Vagina (tissue), 2 donors: Measurements from ENCODE around the gene DRP2. TPM values are rescaled to one million over a fixed set of nuclear protein-coding genes. Genes with fewer than 3 reads are reported as not detected.
"Not testable (repeated sequence)": the region's sequence is repeated elsewhere in the genome, so short reads cannot be mapped to it uniquely, and the experiment has no call there.

Experiments
- DNase-seq, 2 donors: peaks; one replicate each; pipeline ENCODE4 v3.0.0-alpha.2; 2017; ENCODE audit errors: extremely low spot score in 2 of 2
- H3K27ac ChIP-seq: fragments of 200-600 bp; sonication (generic); one replicate; pipeline ENCODE4 v1.5.1; 2019
- H3K27me3 ChIP-seq: fragments of 200-600 bp; sonication (generic); one replicate; pipeline ENCODE4 v1.5.1; 2019
- H3K36me3 ChIP-seq, 2 donors: fragments of 200-600 bp; sonication (generic); one replicate each; pipeline ENCODE4 v1.5.1; 2017 to 2019
- H3K4me1 ChIP-seq: fragments of 200-600 bp; sonication (generic); one replicate; pipeline ENCODE4 v1.5.1; 2019
- H3K4me3 ChIP-seq, 2 donors: fragments of 200-600 bp; sonication (generic); 1 replicate in 1 of 2; 2 replicates in 1 of 2; pipeline ENCODE4 v1.5.1; 2016 to 2019
- H3K9me3 ChIP-seq: fragments of 200-600 bp; sonication (generic); one replicate; pipeline ENCODE4 v1.5.1; 2019
- CTCF ChIP-seq, 3 experiments: fragments of 450-650 bp in 2 of 3; fragments of 200-600 bp in 1 of 3; sonication (generic) in 1 of 3; IDR thresholded peaks; one replicate each; pipeline ENCODE4 v1.5.1; 2017 to 2019; ENCODE audit warnings: antibody characterized with exemption in 3 of 3, mild to moderate bottlenecking in 2 of 3, moderate library complexity in 2 of 3
- POLR2A ChIP-seq, 2 donors: fragments of 450-650 bp; IDR thresholded peaks; one replicate each; pipeline ENCODE4 v1.6.1; 2017; ENCODE audit warnings: antibody characterized with exemption in 2 of 2, mild to moderate bottlenecking in 2 of 2, moderate library complexity in 2 of 2
- POLR2AphosphoS5 ChIP-seq, 2 donors: sonication (generic); formaldehyde crosslinking; IDR thresholded peaks; one replicate each; pipeline ENCODE4 v1.9.0; 2017; ENCODE audit warnings: antibody characterized with exemption in 2 of 2, mild to moderate bottlenecking in 2 of 2, low read depth in 1 of 2; ENCODE audit not compliant: insufficient read depth in 1 of 2
- intact Hi-C: fragments of 100-400 bp; cut with DNase I; formaldehyde crosslinking; loops from one replicate; pipeline ENCODE4 v1.15.1; 2023
- small RNA-seq: library from RNA; depleted of rRNA; stranded (forward); fragments of <200 nt; gene quantifications from one replicate; pipeline ENCODE3, GENCODE V24; 2016
- total RNA-seq: library from RNA; depleted of rRNA; stranded (reverse); fragments of >200 nt; gene quantifications from one replicate; pipeline ENCODE4 v1.2.3, GENCODE V29; 2016

The DRP2 gene
- total RNA-seq, 1 donor from 2014 or later: 1.5 TPM

GRCh38 chrX:101276238-101276637, 56.7 kb downstream of the DRP2 start:
- Histone ChIP-seq H3K4me1 (no peaks in the 10 kb centered on the region), H3K27me3 (no peaks in the 10 kb centered on the region), H3K36me3 (no peaks in the 10 kb centered on the region), H3K9me3 (no peaks in the 10 kb centered on the region), H3K27ac (no peak overlapping the region), H3K4me3 (no peak overlapping the region)
- no peak for DNase-seq
- no peak for TF ChIP-seq POLR2AphosphoS5 (IDR thresholded peaks at IDR 0.05; ENCODE audit: insufficient read depth in 1 of 2, low read depth in 1 of 2)
- TF ChIP-seq POLR2A (IDR thresholded peaks at IDR 0.05): no peak
- TF ChIP-seq CTCF (IDR thresholded peaks at IDR 0.05): no peak
- intact Hi-C loops: no loop called here

- DNase-seq: no peak
- Histone ChIP-seq H3K27ac (no peak overlapping the region), H3K4me3 (no peak overlapping the region), H3K4me1 (no peaks in the 10 kb centered on the region), H3K9me3 (no peaks in the 10 kb centered on the region), H3K36me3 (no peaks in the 10 kb centered on the region), H3K27me3 (no peaks in the 10 kb centered on the region)
- intact Hi-C loops: no loop called here
- TF ChIP-seq CTCF (IDR thresholded peaks at IDR 0.05) (peak in 2 of 3 experiments; percentile 21 to 32), POLR2A (IDR thresholded peaks at IDR 0.05) (no peak)
These were observed 67.8 kb downstream of the DRP2 start for GRCh38 chrX:101287402-101287801.

- Histone ChIP-seq H3K4me1 (no peaks in the 10 kb centered on the region), H3K27ac (no peak within 1 kb of the TSS), H3K4me3 (peak within 1 kb of the TSS in 1 of 2 donors; percentile 28), H3K27me3 (no peaks in the 10 kb centered on the region), H3K36me3 (no peaks in the 10 kb centered on the region), H3K9me3 (no peaks in the 10 kb centered on the region)
- no peak for DNase-seq
- intact Hi-C loops: no loop called here
- TF ChIP-seq POLR2AphosphoS5 (IDR thresholded peaks at IDR 0.05; ENCODE audit: insufficient read depth in 1 of 2, low read depth in 1 of 2): no peak
- no peak for TF ChIP-seq POLR2A (IDR thresholded peaks at IDR 0.05)
- no peak for TF ChIP-seq CTCF (IDR thresholded peaks at IDR 0.05)
These were observed 71.5 kb downstream of the DRP2 start, which contains the start of gene TAF7L for GRCh38 chrX:101290957-101291603. Gene TAF7L (minus strand): TSS chrX:101291334. CDS start chrX:101287543, 3,791 bp downstream.

- H3K27me3 ChIP-seq, H3K27ac ChIP-seq, DNase-seq, intact Hi-C loops, H3K4me3 ChIP-seq, H3K9me3 ChIP-seq, H3K36me3 ChIP-seq, H3K4me1 ChIP-seq: not testable (repeated sequence)
These were observed 76.0 kb downstream of the DRP2 start for GRCh38 chrX:101295603-101296002.

GRCh38 chrX:101303790-101304189, 84.2 kb downstream of the DRP2 start:
- Histone ChIP-seq H3K27ac (no peak overlapping the region), H3K4me1 (no peaks in the 10 kb centered on the region), H3K36me3 (no peaks in the 10 kb centered on the region), H3K9me3 (no peaks in the 10 kb centered on the region), H3K27me3 (no peaks in the 10 kb centered on the region), H3K4me3 (no peak overlapping the region)
- intact Hi-C loops: no loop called here
- TF ChIP-seq CTCF (IDR thresholded peaks at IDR 0.05) (no peak), POLR2A (IDR thresholded peaks at IDR 0.05) (no peak), POLR2AphosphoS5 (IDR thresholded peaks at IDR 0.05; ENCODE audit: insufficient read depth in 1 of 2, low read depth in 1 of 2) (no peak)
- no peak for DNase-seq

Small RNAs within 50 kb of the gene (small RNA-seq; reads per million reads assigned to genes)
- gene Z70280.1: not detected

Other genes starting within 250 kb of the DRP2 start
- gene TRMT2B, start 167.7 kb upstream of the DRP2 start, total RNA-seq: 10.3 TPM
- gene TMEM35A, start 140.9 kb upstream of the DRP2 start, total RNA-seq: 5.4 TPM
- gene CENPI, start 121.6 kb upstream of the DRP2 start, total RNA-seq: 1.2 TPM
- gene TAF7L, start 71.5 kb downstream of the DRP2 start, total RNA-seq: 2.5 TPM
- 5.6 TPM for gene TIMM8A, start 129.0 kb downstream of the DRP2 start, total RNA-seq
- gene BTK, start 166.4 kb downstream of the DRP2 start, total RNA-seq: 4.4 TPM
- 514 TPM for gene RPL36A, start 171.2 kb downstream of the DRP2 start, total RNA-seq
- gene GLA, start 188.1 kb downstream of the DRP2 start, total RNA-seq: 15.5 TPM
- gene HNRNPH2, start 188.4 kb downstream of the DRP2 start, total RNA-seq: 43.2 TPM